OCI-LY7 (cell line): ENCODE results near the gene ADAMTS20.

ENCODE experiments used
- CTCF ChIP-seq: fragments of 200-600 bp; sonication (generic); conservative IDR thresholded peaks from 2 replicates; pipeline ENCODE4 v1.5.1; 2014; ENCODE audit warnings: mild to moderate bottlenecking, antibody characterized with exemption, low read length, moderate library complexity, mixed read lengths
- EZH2phosphoT487 ChIP-seq: fragments of 200-600 bp; sonication (generic); IDR thresholded peaks from 2 replicates; pipeline ENCODE4 v1.6.1; 2018; ENCODE audit warnings: low read depth, borderline replicate concordance, mild to moderate bottlenecking, mixed run types, antibody characterized with exemption, low read length, moderate library complexity, mixed read lengths

GRCh38 chr12:43315961-43316360, 236.0 kb downstream of the ADAMTS20 start:
- no peak for TF ChIP-seq CTCF
- no peak for TF ChIP-seq EZH2phosphoT487
